Retinal pigment epithelial cell (primary cell): ENCODE data around the gene MLLT10.
"Not testable (repeated sequence)": the region's sequence is repeated elsewhere in the genome, so short reads cannot be mapped to it uniquely, and the experiment has no call there.

Source experiments
- DNase-seq: peaks from one replicate; pipeline ENCODE4 v3.0.0-alpha.2; 2010; ENCODE audit warnings: low read depth
- H3K4me3 ChIP-seq: 2 replicates; pipeline ENCODE4 v1.5.1; 2011; ENCODE audit warnings: mild to moderate bottlenecking, low read length, control low read depth, moderate library complexity
- CTCF ChIP-seq: conservative IDR thresholded peaks from 2 replicates; pipeline ENCODE4 v1.5.1; 2011; ENCODE audit warnings: low read depth, low read length, control low read depth, inconsistent platforms

Gene MLLT10

DNA sequence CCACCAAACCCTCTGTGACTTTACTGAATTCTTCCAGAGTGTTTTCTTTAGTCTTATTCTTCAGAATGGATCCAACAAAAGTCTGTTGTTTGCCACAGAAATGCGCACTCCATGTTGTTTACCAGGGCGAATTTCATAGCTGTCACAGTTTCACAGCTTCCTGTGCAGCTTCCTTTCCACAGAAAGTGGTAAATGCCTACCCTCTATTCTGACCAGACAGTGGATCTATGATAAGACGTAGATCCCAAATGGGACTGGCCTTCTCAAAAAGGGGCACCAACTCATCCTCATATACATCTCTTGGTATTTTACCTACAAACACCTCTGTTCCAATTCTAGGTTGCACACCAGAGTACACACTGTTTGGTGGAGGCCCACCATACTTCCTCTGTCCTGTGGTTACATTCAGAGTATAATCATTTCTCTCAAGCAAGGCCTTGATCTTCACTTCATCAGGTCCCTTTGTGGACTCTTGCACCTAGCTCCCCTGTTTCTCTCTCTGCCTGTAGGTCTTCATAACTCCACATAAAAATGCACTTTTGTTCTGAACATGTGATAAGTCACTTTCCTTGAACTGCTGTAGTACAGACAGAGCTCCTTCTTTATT lies 91.7 kb downstream of the MLLT10 start:
- TF ChIP-seq CTCF = no peak
- DNase-seq = no peak
- H3K4me3 ChIP-seq = no peak overlapping the region

DNA sequence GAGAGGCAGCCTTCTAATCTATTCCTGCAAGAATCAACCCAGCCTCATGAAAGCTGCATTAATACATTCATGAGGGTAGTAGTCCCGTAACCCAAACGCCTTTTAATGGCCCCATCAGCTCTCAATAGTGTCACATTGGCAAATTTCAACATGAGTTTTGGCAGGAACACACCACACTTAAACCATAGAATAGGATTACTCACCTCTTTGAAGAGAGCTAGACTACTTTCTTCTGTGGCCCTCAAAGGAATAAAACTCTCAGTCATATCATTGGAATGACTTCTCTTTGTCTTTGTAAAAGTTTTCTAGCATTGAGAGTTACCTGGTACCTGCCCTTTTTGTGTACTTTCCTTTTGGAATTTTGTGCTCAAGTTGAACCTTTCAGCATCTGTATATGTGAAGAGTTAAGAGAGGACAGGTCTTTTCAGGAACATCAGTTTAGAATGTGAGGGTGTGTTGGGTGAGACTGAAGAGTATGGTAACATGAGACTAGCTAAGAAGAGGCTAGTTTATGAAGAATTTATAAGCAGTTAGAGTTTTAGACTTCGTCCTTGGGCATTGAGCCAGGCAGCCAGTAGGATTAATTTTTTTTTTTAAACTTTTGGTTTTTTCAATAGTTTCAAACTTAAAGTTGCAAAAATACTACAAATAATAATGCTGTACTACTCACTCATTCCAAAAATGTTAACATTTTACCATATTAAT lies 92.6 kb downstream of the MLLT10 start:
- DNase-seq = peak; percentile 3
- no peak overlapping the region for H3K4me3 ChIP-seq
- TF ChIP-seq CTCF = no peak

- no peak for TF ChIP-seq CTCF
- no peak for DNase-seq
- H3K4me3 ChIP-seq = no peak overlapping the region
Observed at GRCh38 chr10:21627331-21627730, 93.3 kb downstream of the MLLT10 start.

DNA sequence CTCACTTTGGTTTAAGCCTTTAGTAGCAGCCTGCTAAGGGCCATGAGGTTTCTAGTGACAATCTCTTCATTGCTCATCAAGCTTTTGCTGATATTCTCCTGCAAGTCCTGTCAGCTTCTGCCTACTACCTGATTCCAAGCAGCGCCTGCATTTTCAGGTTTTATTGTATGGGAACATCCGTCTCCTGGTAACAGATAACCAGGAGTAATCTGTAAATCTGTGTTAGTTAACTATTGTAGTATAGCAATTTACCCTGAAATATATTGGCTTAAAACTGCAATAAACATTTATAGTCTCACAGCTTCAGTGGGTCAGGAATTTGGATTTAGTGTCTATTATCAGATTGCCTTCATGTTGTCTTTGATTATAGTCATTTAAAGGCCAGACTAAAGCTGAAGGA lies 94.0 kb downstream of the MLLT10 start:
- TF ChIP-seq CTCF = no peak
- no peak for DNase-seq
- H3K4me3 ChIP-seq = no peak overlapping the region

- not testable (repeated sequence) for DNase-seq, H3K4me3 ChIP-seq
Observed at GRCh38 chr10:21628645-21629044, 94.6 kb downstream of the MLLT10 start.

DNA sequence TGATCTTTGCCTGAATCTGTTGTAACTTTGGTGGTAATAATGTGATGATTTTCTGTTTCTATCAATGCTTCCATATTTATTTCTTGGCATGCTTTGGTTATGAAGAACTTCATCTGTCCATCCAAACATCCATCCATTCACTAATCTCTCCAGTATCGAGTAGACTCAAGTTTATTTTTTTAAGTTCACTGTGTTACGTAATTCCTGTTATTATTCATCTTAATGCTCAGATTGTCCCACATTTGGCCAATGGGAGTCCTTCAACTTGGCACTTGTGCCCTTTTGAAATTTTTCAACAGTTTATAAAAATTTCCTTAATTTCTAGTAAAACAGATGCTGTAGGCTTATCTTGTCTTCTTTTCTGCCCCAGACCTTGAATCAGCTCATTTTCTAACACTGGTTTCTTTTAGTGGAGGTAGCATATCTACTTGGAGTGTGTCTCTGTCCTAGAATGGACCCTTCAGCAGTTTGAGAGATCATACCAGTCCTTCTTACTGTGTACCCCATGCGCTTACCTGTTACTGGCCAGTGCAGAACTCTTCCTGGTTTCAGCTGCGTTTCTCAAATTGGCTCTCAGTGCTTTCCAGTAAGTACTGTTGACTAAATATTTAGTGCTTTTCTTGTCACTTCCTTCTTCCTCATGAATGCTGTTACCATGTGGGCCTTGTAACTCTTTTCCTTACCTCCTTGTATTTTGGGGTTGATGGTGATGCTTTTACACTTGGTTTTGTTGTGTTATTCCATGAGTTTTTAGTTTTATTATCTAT lies 100.8 kb downstream of the MLLT10 start:
- DNase-seq = no peak
- no peak for TF ChIP-seq CTCF
- H3K4me3 ChIP-seq = no peak overlapping the region

DNA sequence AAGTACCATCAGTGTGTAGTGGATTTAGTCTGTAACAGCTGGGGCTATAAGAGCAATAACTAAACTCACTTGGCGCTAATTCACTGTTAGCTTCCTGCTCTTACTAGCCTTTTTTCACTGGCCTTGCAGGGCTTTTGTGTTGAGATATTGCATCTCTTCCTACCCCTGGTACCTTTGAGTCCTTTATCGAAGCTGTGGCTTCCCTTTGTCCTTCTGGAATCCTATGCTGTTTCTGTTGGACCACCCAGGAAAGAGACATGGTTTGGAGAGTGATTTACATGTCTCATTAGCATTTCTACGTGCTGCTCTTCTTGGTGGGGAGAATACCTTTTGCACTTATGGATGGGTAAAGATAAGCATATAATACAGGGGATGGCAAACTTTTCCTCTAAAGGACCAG lies 103.8 kb downstream of the MLLT10 start:
- DNase-seq = no peak
- no peak overlapping the region for H3K4me3 ChIP-seq
- TF ChIP-seq CTCF = no peak
